Testis (tissue), 3 donors: ENCODE data around the gene KRT20. TPM values are rescaled to one million over a fixed set of nuclear protein-coding genes. Genes with fewer than 3 reads are reported as not detected.

ENCODE experiments used
- DNase-seq: peaks from one replicate; pipeline ENCODE4 v3.0.0-alpha.2; 2019
- H3K27ac ChIP-seq, 2 donors: fragments of 200-600 bp; sonication (generic); one replicate each; pipeline ENCODE4 v1.5.1; 2019
- H3K27me3 ChIP-seq: fragments of 200-600 bp; sonication (generic); one replicate; pipeline ENCODE4 v1.5.1; 2019
- H3K36me3 ChIP-seq: fragments of 200-600 bp; sonication (generic); one replicate; pipeline ENCODE4 v1.5.1; 2017; ENCODE audit warnings: low read depth; ENCODE audit errors: missing control alignments
- H3K4me1 ChIP-seq: fragments of 200-600 bp; sonication (generic); one replicate; pipeline ENCODE4 v1.5.1; 2019
- H3K4me3 ChIP-seq, 2 donors: fragments of 200-600 bp; sonication (generic); one replicate each; pipeline ENCODE4 v1.5.1; 2017 to 2019
- H3K9me3 ChIP-seq: fragments of 200-600 bp; sonication (generic); one replicate; pipeline ENCODE4 v1.5.1; 2017
- CTCF ChIP-seq, 3 experiments: fragments of 450-650 bp in 2 of 3; fragments of 200-600 bp in 1 of 3; sonication (generic) in 1 of 3; IDR thresholded peaks; one replicate each; pipeline ENCODE4 v1.5.1; 2016 to 2019; ENCODE audit warnings: antibody characterized with exemption in 3 of 3, mild to moderate bottlenecking in 2 of 3, moderate library complexity in 1 of 3
- POLR2A ChIP-seq: fragments of 450-650 bp; IDR thresholded peaks from one replicate; pipeline ENCODE4 v1.6.1; 2017; ENCODE audit warnings: antibody characterized with exemption, mild to moderate bottlenecking, moderate library complexity
- WGBS, 2 donors: methylation state at CpG; one replicate each; pipeline ENCODE4 v1.1.5; 2018; 5-methylcytosine and 5-hydroxymethylcytosine counted together
- intact Hi-C: fragments of 100-400 bp; cut with DNase I; formaldehyde crosslinking; loops from one replicate; pipeline ENCODE4 v1.15.1; 2023; ENCODE audit warnings: low total_unique reads
- polyA plus RNA-seq: library from polyadenylated mRNA; stranded (reverse); fragments of 350-450 nt; fragmentation: Illumina TruSeq; extraction: RNeasy Lipid Tissue Mini Kit (QIAGEN cat#74804); gene quantifications from one replicate; pipeline ENCODE4 v1.2.3, GENCODE V29; 2014; ENCODE audit warnings: low read depth, low replicate concordance; ENCODE audit not compliant: insufficient read depth
- total RNA-seq, 2 donors: library from RNA; depleted of rRNA; stranded (reverse); fragments of >200 nt; gene quantifications; one replicate each; pipeline ENCODE4 v1.2.3, GENCODE V29; 2016

KRT20 gene
- total and polyA plus RNA-seq, 3 donors from 2014 or later, result not detected

GRCh38 chr17:40848583-40849235, 36.3 kb downstream of the KRT20 start:
- 100% methylated on average over 1 of the region's 1 CpG for WGBS, 2 donors

GRCh38 chr17:40846515-40847144, 38.4 kb downstream of the KRT20 start:
- no peak for DNase-seq
- H3K36me3 ChIP-seq, result no peaks in the 10 kb centered on the region

More at GRCh38 chr17:40848583-40849235, 36.3 kb downstream of the KRT20 start:
- Histone ChIP-seq H3K27ac (no peak overlapping the region), H3K27me3 (no peaks in the 10 kb centered on the region), H3K4me3 (no peak overlapping the region), H3K4me1 (peaks cover 4% of the 10 kb centered on the region), H3K36me3 (no peaks in the 10 kb centered on the region), H3K9me3 (no peaks in the 10 kb centered on the region)
- intact Hi-C loops, result no loop called here
- TF ChIP-seq POLR2A, result no peak
- TF ChIP-seq CTCF (IDR thresholded peaks at IDR 0.05), result no peak
- no peak for DNase-seq

DNA sequence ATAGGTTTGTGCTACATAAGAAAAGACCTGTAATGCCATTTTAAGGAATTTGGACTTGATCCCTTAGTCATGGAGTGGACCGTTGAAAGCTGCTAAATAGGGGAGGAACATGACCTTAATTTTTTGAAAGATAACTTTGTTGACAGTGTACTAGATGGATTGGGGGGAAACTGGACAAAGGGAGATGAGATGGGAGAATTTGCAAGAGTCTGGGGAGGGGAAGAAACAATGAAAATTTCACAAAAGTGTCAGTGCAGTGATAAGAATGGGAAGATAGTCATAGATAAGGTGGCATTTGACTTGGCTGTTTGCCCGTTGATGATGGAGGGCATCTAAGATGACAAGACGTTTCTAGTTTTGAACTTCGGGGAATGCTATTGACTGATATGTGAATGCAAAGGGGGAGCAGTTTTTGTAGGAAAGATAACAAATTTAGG, 40.4 kb downstream of the KRT20 start:
- H3K9me3 ChIP-seq, result no peaks in the 10 kb centered on the region
- WGBS, 2 donors, result 62 to 65% methylated on average over 4 of the region's 4 CpGs
- no peak for TF ChIP-seq CTCF (IDR thresholded peaks at IDR 0.05)
- TF ChIP-seq POLR2A, result no peak
- no peaks in the 10 kb centered on the region for H3K27me3 ChIP-seq
- no peak overlapping the region for H3K27ac ChIP-seq
- peaks cover 8% of the 10 kb centered on the region for H3K4me1 ChIP-seq
- intact Hi-C loops, result no loop called here
- DNase-seq, result no peak
- H3K4me3 ChIP-seq, result no peak overlapping the region
- no peaks in the 10 kb centered on the region for H3K36me3 ChIP-seq

More at GRCh38 chr17:40846515-40847144, 38.4 kb downstream of the KRT20 start:
- no peak overlapping the region for H3K27ac ChIP-seq
- no peak for TF ChIP-seq POLR2A
- no peak for TF ChIP-seq CTCF (IDR thresholded peaks at IDR 0.05)
- H3K9me3 ChIP-seq, result no peaks in the 10 kb centered on the region
- H3K27me3 ChIP-seq, result no peaks in the 10 kb centered on the region
- no peak overlapping the region for H3K4me3 ChIP-seq
- WGBS, 2 donors, result 74 to 100% methylated on average over 1 of the region's 1 CpG
- peaks cover 5% of the 10 kb centered on the region for H3K4me1 ChIP-seq
- intact Hi-C loops, result no loop called here

- peaks cover 8% of the 10 kb centered on the region for H3K4me1 ChIP-seq
- H3K27ac ChIP-seq, result no peak overlapping the region
- TF ChIP-seq CTCF (IDR thresholded peaks at IDR 0.05) (no peak), POLR2A (no peak)
- H3K4me3 ChIP-seq, result no peak overlapping the region
- WGBS, 2 donors, result 69 to 79% methylated on average over 3 of the region's 3 CpGs
- H3K36me3 ChIP-seq, result no peaks in the 10 kb centered on the region
- no peak for DNase-seq
- intact Hi-C loops, result no loop called here
- H3K27me3 ChIP-seq, result no peaks in the 10 kb centered on the region
- H3K9me3 ChIP-seq, result no peaks in the 10 kb centered on the region
Observed at GRCh38 chr17:40843242-40843641, 41.8 kb downstream of the KRT20 start.

GRCh38 chr17:40841246-40841645, 43.8 kb downstream of the KRT20 start:
- 63 to 70% methylated on average over 3 of the region's 3 CpGs for WGBS, 2 donors
- H3K4me3 ChIP-seq, result no peak overlapping the region
- intact Hi-C loops, result no loop called here
- no peaks in the 10 kb centered on the region for H3K27me3 ChIP-seq
- H3K4me1 ChIP-seq, result peaks cover 8% of the 10 kb centered on the region
- TF ChIP-seq POLR2A (no peak), CTCF (IDR thresholded peaks at IDR 0.05) (no peak)
- no peak overlapping the region for H3K27ac ChIP-seq
- no peaks in the 10 kb centered on the region for H3K9me3 ChIP-seq
- no peak for DNase-seq
- no peaks in the 10 kb centered on the region for H3K36me3 ChIP-seq
